K562 treated with DMSO at 1 percent for 12 hours (cell line): ENCODE results near the gene MTMR11. TPM values are rescaled to one million over a fixed set of nuclear protein-coding genes. Genes with fewer than 3 reads are reported as not detected.

Experiments used
- total RNA-seq: library from RNA; unstranded; fragments of 300-600 nt; gene quantifications from 2 replicates; pipeline ENCODE4 v1.2.3, GENCODE V29; 2022; ENCODE audit not compliant: insufficient read depth

The MTMR11 gene, protein sequence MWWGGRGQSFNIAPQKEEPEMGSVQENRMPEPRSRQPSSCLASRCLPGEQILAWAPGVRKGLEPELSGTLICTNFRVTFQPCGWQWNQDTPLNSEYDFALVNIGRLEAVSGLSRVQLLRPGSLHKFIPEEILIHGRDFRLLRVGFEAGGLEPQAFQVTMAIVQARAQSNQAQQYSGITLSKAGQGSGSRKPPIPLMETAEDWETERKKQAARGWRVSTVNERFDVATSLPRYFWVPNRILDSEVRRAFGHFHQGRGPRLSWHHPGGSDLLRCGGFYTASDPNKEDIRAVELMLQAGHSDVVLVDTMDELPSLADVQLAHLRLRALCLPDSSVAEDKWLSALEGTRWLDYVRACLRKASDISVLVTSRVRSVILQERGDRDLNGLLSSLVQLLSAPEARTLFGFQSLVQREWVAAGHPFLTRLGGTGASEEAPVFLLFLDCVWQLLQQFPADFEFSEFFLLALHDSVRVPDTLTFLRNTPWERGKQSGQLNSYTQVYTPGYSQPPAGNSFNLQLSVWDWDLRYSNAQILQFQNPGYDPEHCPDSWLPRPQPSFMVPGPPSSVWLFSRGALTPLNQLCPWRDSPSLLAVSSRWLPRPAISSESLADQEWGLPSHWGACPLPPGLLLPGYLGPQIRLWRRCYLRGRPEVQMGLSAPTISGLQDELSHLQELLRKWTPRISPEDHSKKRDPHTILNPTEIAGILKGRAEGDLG
- total RNA-seq: 0.65 and 0.74 TPM in 2 replicates

DNA sequence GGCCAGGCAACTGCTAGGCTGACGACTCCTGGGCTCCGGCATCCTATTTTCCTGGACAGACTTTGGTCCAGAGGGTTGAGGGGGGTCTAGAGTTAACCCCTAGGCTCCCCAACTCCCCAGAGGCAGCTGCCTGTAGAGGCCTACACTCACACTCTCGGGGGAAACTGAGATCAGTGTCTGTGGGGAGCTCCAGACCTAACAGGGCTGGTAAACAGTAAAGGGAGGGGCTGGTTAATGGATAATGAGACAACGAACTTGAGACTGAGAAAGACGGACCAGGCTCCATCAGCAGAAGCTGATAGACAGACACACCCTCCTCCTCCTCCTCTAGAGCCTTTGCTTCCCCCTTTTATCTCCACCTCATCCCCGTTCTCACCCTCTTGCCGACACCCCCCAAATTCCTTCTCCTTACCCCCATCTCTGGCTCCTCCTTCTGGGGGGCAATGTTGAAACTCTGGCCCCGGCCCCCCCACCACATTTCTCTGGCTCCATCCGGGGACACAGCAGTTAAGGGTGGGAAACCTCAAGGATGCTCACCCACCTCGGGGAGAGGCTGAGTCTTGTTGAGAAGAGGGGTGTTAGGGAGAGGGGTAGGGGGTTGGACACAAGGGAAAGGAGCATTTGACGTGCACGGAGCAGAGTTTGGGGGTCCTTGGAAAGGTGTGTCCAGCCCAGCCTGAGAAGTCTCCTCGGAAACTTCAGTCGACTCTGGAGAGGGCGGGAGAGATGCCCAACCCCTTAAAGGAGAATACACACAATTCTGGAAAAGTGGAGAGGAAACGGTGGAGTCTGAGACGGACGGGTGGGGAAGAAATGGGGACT lies at the start of gene MTMR11:
MTMR11 (minus strand) TSS at position 710 of the 822 bp plus-strand sequence; CDS start at position 478, 232 bp downstream.

GRCh38 chr1:149927563-149928400 lies 8.9 kb downstream of the MTMR11 start, which contains the start of gene SF3B4:
Gene SF3B4, minus strand, starts transcription at chr1:149927803. Its CDS starts 44 bp downstream, at chr1:149927759.

DNA sequence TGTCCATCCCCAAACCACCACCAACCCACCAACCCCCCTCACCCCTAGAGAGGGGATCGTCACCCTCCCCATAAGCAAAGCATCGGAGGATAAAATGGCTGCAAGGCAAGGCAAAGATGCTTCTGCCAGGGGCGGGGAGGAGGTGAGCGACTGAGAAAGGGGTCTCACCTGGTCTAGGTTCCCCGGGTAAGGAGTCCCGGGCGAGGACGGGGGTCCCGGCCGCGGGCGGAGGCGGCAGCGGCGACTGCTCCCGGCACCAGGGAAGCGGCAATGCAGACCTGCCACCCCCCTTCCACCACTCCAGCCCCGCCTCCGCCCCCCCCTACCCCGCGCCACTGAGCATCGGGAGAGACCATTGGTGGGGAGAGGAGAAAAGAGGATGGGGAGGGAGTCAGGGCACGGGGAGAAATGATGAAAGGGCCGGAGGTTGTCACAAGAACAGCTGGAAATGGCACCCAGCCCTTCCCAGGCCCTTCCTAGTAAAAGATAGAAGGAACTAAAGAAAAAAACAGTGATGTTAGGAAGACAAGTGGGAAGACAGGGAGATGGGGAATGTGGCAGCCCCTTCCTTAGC lies 19.0 kb downstream of the MTMR11 start, which contains the start of gene SV2A:
SV2A (minus strand) TSS at position 274 of the 574 bp plus-strand sequence. CDS start 4,004 bp downstream, outside the sequence.

GRCh38 chr1:149899460-149900284 lies 37.0 kb downstream of the MTMR11 start, which contains the start of gene BOLA1:
Gene BOLA1, plus strand, starts transcription at chr1:149899568. Its CDS starts 492 bp downstream, at chr1:149900060.

Other genes starting within 250 kb of the MTMR11 start
- 5.3 and 8.6 TPM in 2 replicates for gene FCGR1A, start 154.2 kb downstream of the MTMR11 start, total RNA-seq
- gene BOLA1, start 37.3 kb downstream of the MTMR11 start, total RNA-seq: 2.1 and 2.3 TPM in 2 replicates
- gene SV2A, start 19.0 kb downstream of the MTMR11 start, total RNA-seq: 0.17 TPM in 1 of 2 replicates, not detected in the other
- 44.0 and 64.4 TPM in 2 replicates for gene SF3B4, start 9.1 kb downstream of the MTMR11 start, total RNA-seq
- 1.1 and 5.3 TPM in 2 replicates for gene OTUD7B, start 73.8 kb upstream of the MTMR11 start, total RNA-seq
- 18.5 and 33.0 TPM in 2 replicates for gene VPS45, start 130.9 kb upstream of the MTMR11 start, total RNA-seq
- gene PLEKHO1, start 213.0 kb upstream of the MTMR11 start, total RNA-seq: 11.1 and 13.1 TPM in 2 replicates